ENCODE results near the gene NRP2. TPM values are rescaled to one million over a fixed set of nuclear protein-coding genes. Genes with fewer than 3 reads are reported as not detected.

Gene NRP2
- total RNA-seq, 2 experiments from 2014 or later: 7.1 to 8.1 TPM

DNA sequence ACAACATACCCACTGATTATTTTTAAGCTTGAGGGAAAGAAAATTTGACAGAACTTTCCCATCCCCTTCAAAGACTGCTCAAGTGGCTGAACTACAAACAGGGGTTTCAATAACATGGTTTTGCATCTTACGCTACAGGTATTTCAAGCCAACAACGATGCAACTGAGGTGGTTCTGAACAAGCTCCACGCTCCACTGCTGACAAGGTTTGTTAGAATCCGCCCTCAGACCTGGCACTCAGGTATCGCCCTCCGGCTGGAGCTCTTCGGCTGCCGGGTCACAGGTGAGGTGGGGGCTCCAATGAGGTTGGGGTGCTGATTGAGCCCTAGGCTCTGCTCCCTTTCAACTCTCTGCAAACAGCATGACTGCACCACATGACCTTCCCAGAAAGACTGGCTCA lies 58.1 kb downstream of the NRP2 start:
- Mint-ChIP-seq H3K36me3 (ENCODE audit: low read depth) (no peaks in the 10 kb centered on the region), H3K27me3 (no peaks in the 10 kb centered on the region), H3K4me1 (no peaks in the 10 kb centered on the region), H3K9me3 (no peaks in the 10 kb centered on the region), H3K4me3 (no peak overlapping the region), H3K27ac (no peak overlapping the region)
- ChIA-PET POLR2A (no interaction called here), CTCF (no interaction called here)
- DNase-seq: no peak

- CTCF ChIA-PET: no interaction called here
- Mint-ChIP-seq H3K27ac (no peak overlapping the region), H3K4me1 (no peaks in the 10 kb centered on the region), H3K27me3 (no peaks in the 10 kb centered on the region), H3K36me3 (ENCODE audit: low read depth) (no peaks in the 10 kb centered on the region), H3K4me3 (no peak overlapping the region), H3K9me3 (no peaks in the 10 kb centered on the region)
- POLR2A ChIA-PET: no interaction called here
- no peak for DNase-seq
Measured at GRCh38 chr2:205741256-205741978, 59.1 kb downstream of the NRP2 start.

DNA sequence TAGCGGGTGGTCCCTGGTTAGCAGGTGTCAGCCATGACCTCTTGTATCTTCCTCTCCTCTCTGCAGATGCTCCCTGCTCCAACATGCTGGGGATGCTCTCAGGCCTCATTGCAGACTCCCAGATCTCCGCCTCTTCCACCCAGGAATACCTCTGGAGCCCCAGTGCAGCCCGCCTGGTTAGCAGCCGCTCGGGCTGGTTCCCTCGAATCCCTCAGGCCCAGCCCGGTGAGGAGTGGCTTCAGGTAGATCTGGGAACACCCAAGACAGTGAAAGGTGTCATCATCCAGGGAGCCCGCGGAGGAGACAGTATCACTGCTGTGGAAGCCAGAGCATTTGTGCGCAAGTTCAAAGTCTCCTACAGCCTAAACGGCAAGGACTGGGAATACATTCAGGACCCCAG lies 60.8 kb downstream of the NRP2 start:
- Mint-ChIP-seq H3K27ac (no peak overlapping the region), H3K4me1 (no peaks in the 10 kb centered on the region), H3K9me3 (no peaks in the 10 kb centered on the region), H3K36me3 (ENCODE audit: low read depth) (no peaks in the 10 kb centered on the region), H3K4me3 (no peak overlapping the region), H3K27me3 (no peaks in the 10 kb centered on the region)
- ChIA-PET CTCF (interaction anchor here (0.7 kb wide), 1 partner anchor 15 kb away, joined by 3 read pairs; no protein-coding TSS in a partner anchor), POLR2A (no interaction called here)
- DNase-seq: no peak

DNA sequence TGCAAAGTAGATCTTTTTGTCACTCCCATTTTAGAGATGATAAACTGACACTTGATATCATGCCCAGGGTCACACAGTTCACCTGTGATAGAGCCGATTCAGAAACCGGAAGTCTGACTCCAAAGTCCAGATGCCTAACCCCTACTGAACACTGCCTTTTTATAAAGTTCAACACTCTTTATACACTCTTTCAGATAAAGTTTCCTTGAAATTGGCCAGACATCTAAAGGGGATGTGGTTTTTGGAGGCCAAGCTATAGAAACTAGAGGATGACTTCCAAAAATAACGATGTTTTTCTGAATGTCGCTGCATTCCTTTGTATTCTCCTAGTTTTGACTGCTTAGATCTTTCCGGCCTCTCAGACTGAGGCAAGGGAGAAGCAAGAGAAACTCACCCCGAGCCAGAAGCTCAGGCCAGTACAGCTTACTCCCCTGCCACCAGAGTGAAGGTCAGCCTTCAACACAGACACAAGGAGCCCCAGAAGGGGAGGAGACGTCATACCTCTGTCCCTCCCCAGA lies 61.8 kb downstream of the NRP2 start:
- Mint-ChIP-seq H3K27ac (no peak overlapping the region), H3K4me1 (no peaks in the 10 kb centered on the region), H3K4me3 (no peak overlapping the region), H3K9me3 (no peaks in the 10 kb centered on the region), H3K27me3 (no peaks in the 10 kb centered on the region), H3K36me3 (ENCODE audit: low read depth) (no peaks in the 10 kb centered on the region)
- POLR2A ChIA-PET: no interaction called here
- CTCF ChIA-PET: interaction anchor here (1.9 kb wide), 1 partner anchor 30 kb away, joined by 3 read pairs; no protein-coding TSS in a partner anchor
- DNase-seq: no peak

DNA sequence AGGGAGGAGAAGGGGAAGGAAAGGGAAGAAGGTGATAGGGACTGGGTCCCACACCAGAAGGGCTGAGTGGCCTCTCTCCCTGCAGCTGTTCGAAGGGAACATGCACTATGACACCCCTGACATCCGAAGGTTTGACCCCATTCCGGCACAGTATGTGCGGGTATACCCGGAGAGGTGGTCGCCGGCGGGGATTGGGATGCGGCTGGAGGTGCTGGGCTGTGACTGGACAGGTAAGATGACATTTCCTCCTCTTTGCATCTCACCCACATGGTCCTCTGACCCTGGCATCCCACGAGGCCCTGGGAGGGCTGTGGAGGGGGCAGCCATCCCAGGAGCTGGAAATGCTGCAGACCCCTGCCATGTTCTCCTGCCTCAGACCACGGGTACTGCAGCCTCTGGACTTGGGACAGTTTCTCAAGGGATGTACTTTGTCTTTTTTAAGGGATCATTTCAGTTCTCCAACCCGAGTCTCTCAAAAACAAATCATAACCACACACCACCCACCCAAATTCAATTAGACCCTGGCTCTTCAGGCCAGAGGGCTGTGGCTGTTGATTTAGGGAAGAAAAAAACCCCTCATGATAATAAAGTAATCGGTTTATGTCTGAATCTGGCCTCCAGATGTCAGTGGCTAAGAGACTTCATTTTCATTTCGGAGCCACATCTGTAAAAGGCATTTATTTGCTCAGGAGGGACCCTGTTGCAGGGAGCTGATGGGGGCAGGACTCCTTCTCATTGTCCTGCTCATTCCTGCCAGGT lies 63.5 kb downstream of the NRP2 start:
- no peak for DNase-seq
- H3K27ac Mint-ChIP-seq: no peak overlapping the region
- H3K4me3 Mint-ChIP-seq: no peak overlapping the region
- peaks cover 4% of the 10 kb centered on the region for H3K27me3 Mint-ChIP-seq
- no peaks in the 10 kb centered on the region for H3K9me3 Mint-ChIP-seq
- ChIA-PET CTCF (interaction anchor here (0.6 to 1.9 kb wide), 3 partner anchors 20 to 1103 kb away, joined by 3 read pairs; no protein-coding TSS in a partner anchor), POLR2A (no interaction called here)
- H3K4me1 Mint-ChIP-seq: no peaks in the 10 kb centered on the region
- no peaks in the 10 kb centered on the region for H3K36me3 Mint-ChIP-seq (ENCODE audit: low read depth)

DNA sequence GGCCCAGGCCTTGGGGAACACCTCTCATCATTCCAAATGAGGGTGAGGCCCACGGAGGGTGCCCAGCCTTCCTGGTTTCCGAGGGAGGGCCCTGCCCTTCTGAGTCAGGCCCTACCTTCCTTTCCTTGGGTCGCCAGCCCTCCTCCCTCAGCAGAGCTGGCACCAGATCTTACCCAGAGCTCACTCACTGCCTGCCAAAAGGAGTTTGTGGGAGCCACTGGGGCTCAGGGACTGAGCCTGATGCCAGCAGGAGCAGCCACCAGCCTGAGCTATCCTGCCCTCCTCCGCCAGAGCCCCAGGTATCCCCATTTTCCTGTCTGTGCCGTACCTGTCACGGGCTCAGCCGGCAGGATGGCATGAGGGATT lies 64.1 kb downstream of the NRP2 start:
- no peak overlapping the region for H3K4me3 Mint-ChIP-seq
- no peak overlapping the region for H3K27ac Mint-ChIP-seq
- no peaks in the 10 kb centered on the region for H3K4me1 Mint-ChIP-seq
- H3K27me3 Mint-ChIP-seq: peaks cover 5% of the 10 kb centered on the region
- H3K36me3 Mint-ChIP-seq (ENCODE audit: low read depth): no peaks in the 10 kb centered on the region
- no peak for DNase-seq
- ChIA-PET POLR2A (no interaction called here), CTCF (interaction anchor here (0.5 to 1.1 kb wide), 3 partner anchors 14 to 99 kb away, joined by 3 to 4 read pairs (median 3); no protein-coding TSS in a partner anchor)
- H3K9me3 Mint-ChIP-seq: no peaks in the 10 kb centered on the region

DNA sequence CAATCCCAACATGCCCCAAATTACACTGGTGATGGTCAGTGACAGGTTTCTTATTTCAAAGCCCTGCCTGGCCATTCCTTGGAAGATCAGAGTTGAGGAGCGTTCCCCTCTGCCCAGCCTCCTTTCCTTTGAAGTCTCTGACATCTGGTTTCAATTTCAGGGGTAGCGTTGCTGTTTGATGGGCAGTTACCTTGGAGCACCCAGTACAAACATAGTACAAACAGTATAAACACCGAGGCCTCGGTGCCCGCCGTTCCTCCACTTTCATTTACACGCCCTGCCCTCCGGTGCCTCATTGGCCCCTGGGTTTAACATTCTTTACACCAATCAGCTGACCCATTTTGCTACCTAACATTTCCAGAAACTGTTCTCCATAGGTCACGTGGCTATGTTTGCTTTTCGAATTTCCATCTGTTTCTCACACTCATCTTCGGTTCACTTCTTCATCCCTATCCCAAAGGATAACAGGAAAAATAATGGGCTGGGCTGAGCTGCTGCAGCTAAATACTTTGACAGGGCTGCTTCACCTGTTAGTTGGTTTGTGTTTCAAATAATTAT lies 65.6 kb downstream of the NRP2 start:
- POLR2A ChIA-PET: no interaction called here
- Mint-ChIP-seq H3K27me3 (peaks cover 5% of the 10 kb centered on the region), H3K27ac (no peak overlapping the region), H3K36me3 (ENCODE audit: low read depth) (no peaks in the 10 kb centered on the region), H3K4me3 (no peak overlapping the region), H3K4me1 (no peaks in the 10 kb centered on the region), H3K9me3 (no peaks in the 10 kb centered on the region)
- CTCF ChIA-PET: interaction anchor here (0.6 kb wide), 1 partner anchor 1269 kb away, joined by 5 read pairs; no protein-coding TSS in a partner anchor
- DNase-seq: no peak

GRCh38 chr2:205748639-205749038 lies 66.3 kb downstream of the NRP2 start:
- H3K9me3 Mint-ChIP-seq: no peaks in the 10 kb centered on the region
- no peaks in the 10 kb centered on the region for H3K4me1 Mint-ChIP-seq
- H3K27ac Mint-ChIP-seq: no peak overlapping the region
- ChIA-PET POLR2A (no interaction called here), CTCF (no interaction called here)
- DNase-seq: no peak
- H3K4me3 Mint-ChIP-seq: no peak overlapping the region
- no peaks in the 10 kb centered on the region for H3K36me3 Mint-ChIP-seq (ENCODE audit: low read depth)
- H3K27me3 Mint-ChIP-seq: peaks cover 5% of the 10 kb centered on the region

DNA sequence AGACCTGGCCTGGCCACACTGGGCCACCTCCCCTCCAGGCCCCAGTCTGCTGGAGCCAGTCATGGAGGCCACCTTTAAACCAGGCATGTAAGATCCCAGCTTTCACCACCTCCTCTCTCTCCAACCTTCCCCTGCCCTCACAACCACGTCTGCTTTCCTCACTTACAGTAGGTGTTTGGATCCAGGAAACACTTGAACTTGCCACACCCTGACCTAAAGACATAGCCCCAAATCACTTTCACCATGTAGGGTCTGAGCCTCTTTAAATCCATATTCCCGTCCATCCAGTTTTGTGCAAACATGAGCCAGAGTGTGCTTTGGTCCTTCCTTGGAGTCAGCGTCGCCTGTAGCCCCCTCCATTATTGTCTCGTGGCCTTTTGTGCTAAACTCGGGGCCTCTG lies 66.8 kb downstream of the NRP2 start:
- Mint-ChIP-seq H3K36me3 (ENCODE audit: low read depth) (no peaks in the 10 kb centered on the region), H3K9me3 (no peaks in the 10 kb centered on the region), H3K4me1 (no peaks in the 10 kb centered on the region), H3K27me3 (peaks cover 5% of the 10 kb centered on the region), H3K27ac (no peak overlapping the region), H3K4me3 (no peak overlapping the region)
- CTCF ChIA-PET: no interaction called here
- POLR2A ChIA-PET: no interaction called here
- DNase-seq: no peak

DNA sequence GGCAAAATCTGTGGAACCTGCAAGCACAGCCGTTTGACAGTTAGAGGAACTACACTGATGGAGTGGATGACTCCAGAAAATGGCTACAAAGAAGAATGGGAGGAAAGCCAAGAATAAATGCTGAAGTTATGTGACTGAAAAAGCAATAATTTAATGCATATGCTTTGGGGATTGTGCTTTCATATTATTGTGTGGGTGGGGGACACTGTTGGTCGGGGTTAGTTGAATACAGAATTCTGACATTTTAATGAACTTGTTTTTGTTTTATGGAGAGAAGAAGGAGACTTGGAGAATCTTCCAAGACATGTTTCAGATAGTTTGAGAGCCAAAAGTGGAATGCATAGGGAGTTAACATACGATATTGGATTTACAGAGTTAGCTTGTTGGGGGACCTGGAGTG lies 68.5 kb downstream of the NRP2 start:
- Mint-ChIP-seq H3K4me1 (no peaks in the 10 kb centered on the region), H3K27ac (no peak overlapping the region), H3K36me3 (ENCODE audit: low read depth) (no peaks in the 10 kb centered on the region), H3K27me3 (peaks cover 11% of the 10 kb centered on the region), H3K4me3 (no peak overlapping the region), H3K9me3 (no peaks in the 10 kb centered on the region)
- DNase-seq: no peak
- POLR2A ChIA-PET: no interaction called here
- CTCF ChIA-PET: interaction anchor here (1.6 kb wide), 1 partner anchor 14 kb away, joined by 3 read pairs; no protein-coding TSS in a partner anchor

DNA sequence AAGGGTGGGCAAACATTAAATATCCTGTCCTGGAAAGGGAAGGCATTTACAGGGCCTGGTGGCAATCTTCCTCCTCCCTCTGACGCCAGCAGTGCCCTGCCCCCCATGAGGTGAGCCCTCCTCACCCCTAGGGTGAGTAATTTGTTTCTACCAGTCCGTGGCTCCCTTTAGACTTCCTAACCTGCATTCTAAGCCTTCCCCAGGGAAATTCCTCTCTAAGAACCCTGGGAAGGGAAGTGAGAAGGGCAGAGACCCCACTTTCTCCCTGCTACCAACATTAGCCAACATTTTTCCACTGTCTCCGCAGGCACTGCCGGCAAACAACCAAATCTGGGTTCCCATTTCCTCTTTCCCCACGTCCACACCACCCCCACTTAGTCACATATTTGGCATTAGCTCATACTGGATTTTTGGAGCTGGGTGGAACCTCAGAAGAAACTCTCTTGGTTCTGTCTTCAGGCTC lies 69.3 kb downstream of the NRP2 start:
- Mint-ChIP-seq H3K4me1 (no peaks in the 10 kb centered on the region), H3K27ac (no peak overlapping the region), H3K36me3 (ENCODE audit: low read depth) (no peaks in the 10 kb centered on the region), H3K27me3 (peaks cover 11% of the 10 kb centered on the region), H3K9me3 (no peaks in the 10 kb centered on the region), H3K4me3 (no peak overlapping the region)
- ChIA-PET CTCF (interaction anchor here (1.6 kb wide), 1 partner anchor 14 kb away, joined by 3 read pairs; no protein-coding TSS in a partner anchor), POLR2A (no interaction called here)
- DNase-seq: no peak

DNA sequence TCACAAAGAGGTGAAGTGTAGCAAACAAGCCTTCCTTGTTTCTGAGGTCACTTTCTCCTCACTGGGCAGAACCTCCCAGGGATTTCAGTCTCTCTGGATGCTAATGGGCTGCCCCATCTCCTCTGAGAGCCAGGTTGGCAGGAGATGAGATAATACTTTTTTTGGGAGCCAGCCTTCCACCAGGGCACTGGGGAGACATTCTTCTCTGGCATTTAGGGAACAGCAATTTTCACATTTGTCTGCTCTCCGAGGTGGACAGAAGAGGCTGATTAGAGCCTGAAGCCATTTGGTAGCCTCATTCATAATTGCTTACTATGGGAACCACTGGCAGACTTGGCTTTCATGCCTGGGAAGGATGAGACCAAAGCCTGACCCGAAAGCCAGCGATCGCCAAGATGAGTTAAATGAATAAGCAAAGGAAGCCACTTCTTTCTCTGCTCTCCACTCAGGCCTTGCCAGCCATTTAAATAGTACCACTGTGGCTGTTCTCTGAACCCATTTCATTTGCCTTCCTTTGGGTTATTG lies 70.1 kb downstream of the NRP2 start:
- no peak for DNase-seq
- Mint-ChIP-seq H3K27me3 (peaks cover 11% of the 10 kb centered on the region), H3K27ac (no peak overlapping the region), H3K9me3 (no peaks in the 10 kb centered on the region), H3K4me1 (no peaks in the 10 kb centered on the region), H3K4me3 (no peak overlapping the region), H3K36me3 (ENCODE audit: low read depth) (no peaks in the 10 kb centered on the region)
- ChIA-PET CTCF (interaction anchor here (1.6 kb wide), 1 partner anchor 15 kb away, joined by 3 read pairs; no protein-coding TSS in a partner anchor), POLR2A (no interaction called here)

DNA sequence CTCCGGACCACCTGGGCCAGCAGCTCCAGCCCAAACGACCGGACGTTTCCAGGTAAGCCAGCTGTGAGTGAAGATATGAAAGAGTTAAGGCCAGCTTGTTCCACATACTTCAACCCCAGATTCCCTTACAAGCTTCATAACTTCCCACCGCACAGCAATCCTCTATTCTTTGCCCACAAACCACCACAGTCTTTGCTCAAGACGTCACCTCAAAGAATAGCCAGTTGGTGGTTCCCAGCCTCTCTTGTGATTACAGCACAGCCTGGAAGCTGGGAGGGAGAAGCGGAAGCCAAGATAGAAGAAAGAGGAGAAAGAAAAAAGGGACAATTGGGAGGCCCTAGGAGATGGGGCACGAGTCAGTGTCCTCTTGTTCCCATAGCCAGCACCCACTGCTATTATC lies 70.6 kb downstream of the NRP2 start:
- no peak overlapping the region for H3K27ac Mint-ChIP-seq
- H3K4me3 Mint-ChIP-seq: no peak overlapping the region
- no peaks in the 10 kb centered on the region for H3K36me3 Mint-ChIP-seq (ENCODE audit: low read depth)
- no peak for DNase-seq
- POLR2A ChIA-PET: no interaction called here
- CTCF ChIA-PET: no interaction called here
- no peaks in the 10 kb centered on the region for H3K9me3 Mint-ChIP-seq
- H3K4me1 Mint-ChIP-seq: no peaks in the 10 kb centered on the region
- H3K27me3 Mint-ChIP-seq: peaks cover 11% of the 10 kb centered on the region

Measured in activated CD4-positive, alpha-beta T cell treated with anti-CD3 and anti-CD28 coated beads, Interleukin-2, amount 10 ng/mL, durations not matched to agents 7 days and 5 days (primary cell).